Kidney (tissue), 14 donors: ENCODE data around the gene PNMA1. TPM values are rescaled to one million over a fixed set of nuclear protein-coding genes. Genes with fewer than 3 reads are reported as not detected.

Source experiments
- DNase-seq, 5 donors: peaks; one replicate each; pipeline ENCODE4 v3.0.0-alpha.2; 2013 to 2020
- FAIRE-seq: peaks from 2 replicates; lab custom pipeline; 2012; peaks lifted over from hg19 to GRCh38; lab: Jason Lieb, UNC
- H3K27ac ChIP-seq, 2 donors: one replicate each; pipeline ENCODE4 v1.7.0; 2013; ENCODE audit warnings: low read depth in 2 of 2, low read length in 2 of 2, inconsistent platforms in 1 of 2
- H3K27me3 ChIP-seq: one replicate; pipeline ENCODE4 v1.7.1; 2013; ENCODE audit warnings: low read length, inconsistent platforms; ENCODE audit not compliant: control insufficient read depth, insufficient read depth
- H3K36me3 ChIP-seq, 3 donors: one replicate each; pipeline versions ENCODE4 v1.7.0 to v1.7.1; 2013; ENCODE audit warnings: low read length in 3 of 3, control low read depth in 1 of 3, inconsistent platforms in 1 of 3; ENCODE audit not compliant: insufficient read depth in 3 of 3, control insufficient read depth in 2 of 3
- H3K4me1 ChIP-seq, 3 donors: one replicate each; pipeline versions ENCODE4 v1.7.0 to v1.7.1; 2013; ENCODE audit warnings: low read length in 3 of 3, inconsistent platforms in 1 of 3, low read depth in 1 of 3; ENCODE audit not compliant: control insufficient read depth in 2 of 3, insufficient read depth in 2 of 3
- H3K4me3 ChIP-seq, 3 donors: one replicate each; pipeline versions ENCODE4 v1.7.0 to v1.8.1; 2013; ENCODE audit warnings: low read length in 3 of 3, control low read depth in 1 of 3, inconsistent platforms in 1 of 3
- H3K9ac ChIP-seq, 3 donors: one replicate each; pipeline versions ENCODE4 v1.7.0 to v1.7.1; 2013; ENCODE audit warnings: low read length in 3 of 3, control low read depth in 1 of 3, inconsistent platforms in 1 of 3
- H3K9me3 ChIP-seq, 3 donors: one replicate each; pipeline versions ENCODE4 v1.7.0 to v1.7.1; 2013; ENCODE audit warnings: low read length in 3 of 3, control low read depth in 1 of 3, inconsistent platforms in 1 of 3; ENCODE audit not compliant: control insufficient read depth in 2 of 3, insufficient read depth in 1 of 3
- intact Hi-C: fragments of 100-400 bp; cut with DNase I; formaldehyde crosslinking; loops from one replicate; pipeline ENCODE4 v1.11.1; 2022
- polyA plus RNA-seq: library from polyadenylated mRNA; stranded (reverse); fragments of 350-450 nt; fragmentation: Illumina TruSeq; extraction: RNeasy Lipid Tissue Mini Kit (QIAGEN cat#74804); gene quantifications from one replicate; pipeline ENCODE4 v1.2.3, GENCODE V29; 2014; ENCODE audit warnings: low read depth, low replicate concordance; ENCODE audit not compliant: insufficient read depth
- total RNA-seq: library from RNA; stranded (reverse); fragmentation: NEBNext Ultra II Directional; extraction: Animal tissue kit (Norgen Biotek cat#: 25700); gene quantifications from one replicate; pipeline ENCODE4 v1.2.1, GENCODE V29; 2021
- TF ChIP-seq, protein P1 (sequence below): IDR thresholded peaks from 3 replicates; pipeline ENCODE4 v1.5.1; 2012; ENCODE audit warnings: mild to moderate bottlenecking, moderate library complexity, borderline replicate concordance; ENCODE audit not compliant: insufficient read depth; ENCODE audit errors: extremely low read depth
- donor health status: control.
- donor health status: control.
- donor health status: control.
- donor health status: control.
- donor health status: control.
- donor health status: DM: yes; HTN: yes; CAD: no.
- donor health status: Normal renal cell carcinoma (clear cell type).

Gene PNMA1
- total and polyA plus RNA-seq, 2 donors from 2014 or later: 34.6 to 53.1 TPM

DNA sequence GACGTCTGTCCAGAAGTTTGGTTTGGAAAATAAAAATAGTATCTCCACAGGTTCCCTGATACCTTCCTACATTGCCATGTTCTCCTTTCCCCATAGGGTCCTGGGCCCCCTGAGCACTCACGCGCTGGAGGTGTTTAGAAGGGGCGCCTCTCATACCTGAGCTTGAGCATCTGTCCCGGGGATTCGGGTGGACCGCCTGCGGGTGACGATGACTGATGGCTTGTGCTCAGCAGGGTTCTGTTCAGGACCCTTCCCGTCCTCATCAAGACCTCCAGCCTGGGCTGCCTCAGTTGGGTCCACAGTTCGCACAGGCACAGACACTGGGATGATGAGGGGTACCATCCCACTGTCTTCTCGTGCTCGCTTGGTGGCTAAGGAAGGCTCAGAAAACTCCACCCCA lies 22.7 kb upstream of the PNMA1 start:
- TF ChIP-seq, protein P1, sequence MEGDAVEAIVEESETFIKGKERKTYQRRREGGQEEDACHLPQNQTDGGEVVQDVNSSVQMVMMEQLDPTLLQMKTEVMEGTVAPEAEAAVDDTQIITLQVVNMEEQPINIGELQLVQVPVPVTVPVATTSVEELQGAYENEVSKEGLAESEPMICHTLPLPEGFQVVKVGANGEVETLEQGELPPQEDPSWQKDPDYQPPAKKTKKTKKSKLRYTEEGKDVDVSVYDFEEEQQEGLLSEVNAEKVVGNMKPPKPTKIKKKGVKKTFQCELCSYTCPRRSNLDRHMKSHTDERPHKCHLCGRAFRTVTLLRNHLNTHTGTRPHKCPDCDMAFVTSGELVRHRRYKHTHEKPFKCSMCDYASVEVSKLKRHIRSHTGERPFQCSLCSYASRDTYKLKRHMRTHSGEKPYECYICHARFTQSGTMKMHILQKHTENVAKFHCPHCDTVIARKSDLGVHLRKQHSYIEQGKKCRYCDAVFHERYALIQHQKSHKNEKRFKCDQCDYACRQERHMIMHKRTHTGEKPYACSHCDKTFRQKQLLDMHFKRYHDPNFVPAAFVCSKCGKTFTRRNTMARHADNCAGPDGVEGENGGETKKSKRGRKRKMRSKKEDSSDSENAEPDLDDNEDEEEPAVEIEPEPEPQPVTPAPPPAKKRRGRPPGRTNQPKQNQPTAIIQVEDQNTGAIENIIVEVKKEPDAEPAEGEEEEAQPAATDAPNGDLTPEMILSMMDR: no peak
- Histone ChIP-seq H3K4me3 (no peak overlapping the region), H3K27ac (no peak overlapping the region), H3K9me3 (no peaks in the 10 kb centered on the region), H3K4me1 (peaks cover 0 to 31% (median 23%) of the 10 kb centered on the region in 3 donors), H3K9ac (no peak overlapping the region), H3K27me3 (no peaks in the 10 kb centered on the region), H3K36me3 (peaks cover 2 to 19% (median 14%) of the 10 kb centered on the region in 3 donors)
- no peak for FAIRE-seq
- DNase-seq: no peak
- intact Hi-C loops: no loop called here

DNA sequence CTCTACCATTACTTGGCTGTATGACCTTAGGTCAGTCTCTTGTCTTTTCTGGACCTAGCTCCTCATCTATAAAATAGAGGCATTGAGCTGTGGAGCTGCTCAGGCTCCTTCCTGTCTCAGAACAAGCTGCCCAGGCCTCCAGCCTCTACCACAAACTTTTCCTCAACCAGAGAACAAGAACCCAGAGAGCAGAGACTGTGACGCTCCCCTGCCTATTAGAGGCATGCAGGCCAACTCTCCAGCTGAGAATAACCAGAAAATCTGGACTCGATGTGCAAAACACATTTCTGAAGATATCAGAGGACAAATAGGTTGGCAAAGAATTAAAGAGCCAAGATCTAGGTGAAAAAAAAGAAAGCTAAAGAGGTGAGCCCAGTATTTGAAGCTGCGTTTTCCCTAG lies 17.8 kb upstream of the PNMA1 start:
- peaks cover 9 to 26% (median 11%) of the 10 kb centered on the region in 3 donors for H3K36me3 ChIP-seq

DNA sequence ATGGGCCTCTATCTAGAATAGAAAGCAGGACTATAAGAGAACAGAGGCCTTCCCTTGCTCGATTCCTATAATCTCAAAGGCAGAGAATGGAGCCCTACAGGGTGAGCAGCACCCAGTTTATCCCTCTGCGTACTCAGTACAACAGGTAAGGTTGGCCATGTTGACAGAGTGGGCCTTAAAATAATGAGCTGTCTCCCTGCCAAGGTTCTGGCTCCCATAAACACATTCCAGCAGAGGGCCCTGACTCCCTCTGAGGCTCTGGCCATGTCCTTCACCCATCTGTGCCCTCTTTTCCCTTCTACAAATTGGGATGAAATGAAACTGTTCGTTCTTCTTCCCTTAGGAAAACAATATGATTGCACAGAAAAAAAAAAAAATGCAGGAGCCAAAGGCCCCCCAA lies 16.9 kb upstream of the PNMA1 start:
- no peak for DNase-seq
- H3K9me3 ChIP-seq: no peaks in the 10 kb centered on the region
- TF ChIP-seq, protein P1: peak; percentile 10
- H3K36me3 ChIP-seq: peaks cover 8 to 25% (median 14%) of the 10 kb centered on the region in 3 donors
- H3K9ac ChIP-seq: peak overlapping the region in 1 of 3 donors; percentile 48
- H3K4me1 ChIP-seq: peaks cover 0 to 12% (median 8%) of the 10 kb centered on the region in 3 donors
- no peaks in the 10 kb centered on the region for H3K27me3 ChIP-seq
- no peak overlapping the region for H3K4me3 ChIP-seq
- no peak overlapping the region for H3K27ac ChIP-seq
- intact Hi-C loops: no loop called here
- FAIRE-seq: no peak

More for the DNA sequence above, 17.8 kb upstream of the PNMA1 start:
- H3K4me1 ChIP-seq: peaks cover 0 to 12% (median 8%) of the 10 kb centered on the region in 3 donors
- no peaks in the 10 kb centered on the region for H3K27me3 ChIP-seq
- H3K9ac ChIP-seq: no peak overlapping the region
- H3K9me3 ChIP-seq: no peaks in the 10 kb centered on the region
- intact Hi-C loops: no loop called here
- TF ChIP-seq, protein P1: no peak
- H3K4me3 ChIP-seq: no peak overlapping the region
- no peak for DNase-seq
- FAIRE-seq: no peak
- H3K27ac ChIP-seq: no peak overlapping the region
